HepG2 (cell line): ENCODE measurements around the gene RPS28. TPM values are rescaled to one million over a fixed set of nuclear protein-coding genes. Genes with fewer than 3 reads are reported as not detected.

ENCODE experiments used
- EP300 ChIP-seq, 3 experiments: sonication (generic) in 1 of 3; formaldehyde crosslinking in 1 of 3; IDR thresholded peaks; 2 replicates each; pipeline versions ENCODE4 v1.5.1 to v1.6.1; 2011 to 2020; ENCODE audit warnings: low read depth in 2 of 3, low read length in 2 of 3, borderline replicate concordance in 1 of 3, improper control_type of control experiment in 1 of 3, mild to moderate bottlenecking in 1 of 3, missing genetic modification reagents in 1 of 3, moderate library complexity in 1 of 3
- ETV6 ChIP-seq: sonication (generic); formaldehyde crosslinking; conservative IDR thresholded peaks from 2 replicates; pipeline ENCODE4 v1.4.0; 2020; ENCODE audit warnings: missing genetic modification reagents
- MEIS2 ChIP-seq: sonication (generic); formaldehyde crosslinking; IDR thresholded peaks from 2 replicates; pipeline ENCODE4 v1.9.0; 2021; ENCODE audit warnings: mild to moderate bottlenecking, missing genetic modification reagents
- MZF1 ChIP-seq: sonication (generic); formaldehyde crosslinking; IDR thresholded peaks from 2 replicates; pipeline ENCODE4 v1.8.1; 2023; ENCODE audit warnings: mild to moderate bottlenecking, missing genetic modification reagents, borderline replicate concordance
- NFYB ChIP-seq: sonication (generic); formaldehyde crosslinking; IDR thresholded peaks from 2 replicates; pipeline ENCODE4 v1.4.0; 2020; ENCODE audit warnings: missing genetic modification reagents
- ZBTB21 ChIP-seq: sonication (generic); formaldehyde crosslinking; IDR thresholded peaks from 2 replicates; pipeline ENCODE4 v1.4.0; 2020; ENCODE audit warnings: missing genetic modification reagents
- ZBTB7A ChIP-seq: sonication (generic); formaldehyde crosslinking; IDR thresholded peaks from 2 replicates; pipeline ENCODE4 v1.8.0; 2022; ENCODE audit warnings: mild to moderate bottlenecking, missing genetic modification reagents
- ZNF350 ChIP-seq: sonication (generic); formaldehyde crosslinking; IDR thresholded peaks from 2 replicates; pipeline ENCODE4 v1.4.0; 2020; ENCODE audit warnings: mild to moderate bottlenecking, low read depth, missing genetic modification reagents, borderline replicate concordance
- ZNF629 ChIP-seq: sonication (generic); formaldehyde crosslinking; conservative IDR thresholded peaks from 2 replicates; pipeline ENCODE4 v1.5.0; 2020; ENCODE audit warnings: missing genetic modification reagents
- polyA plus RNA-seq, 8 experiments: library from polyadenylated mRNA; depleted of rRNA in 3 of 8; stranded (reverse) in 7 of 8; unstranded in 1 of 8; fragments of >200 nt; fragmentation: Illumina TruSeq in 4 of 8; extraction: Trizol in 4 of 8; gene quantifications; 2 replicates each; pipeline versions ENCODE4 v1.2.1 to v1.2.3, GENCODE V29; 2011 to 2016; ENCODE audit warnings: low read depth in 4 of 8, missing spikeins in 1 of 8, mixed read lengths in 1 of 8; ENCODE audit not compliant: insufficient read depth in 1 of 8
- total RNA-seq, 5 experiments: library from RNA; depleted of rRNA; stranded (reverse); fragments of >200 nt; fragmentation: Illumina TruSeq; extraction: Trizol; gene quantifications; 2 replicates each; pipeline ENCODE4 v1.2.3, GENCODE V29; 2016; ENCODE audit warnings: low read depth in 1 of 5
- TF ChIP-seq, protein P1 (sequence below): sonication (generic); formaldehyde crosslinking; IDR thresholded peaks from 2 replicates; pipeline ENCODE4 v1.4.0; 2020; ENCODE audit warnings: missing genetic modification reagents, borderline replicate concordance
- TF ChIP-seq, protein P2 (sequence below): sonication (generic); formaldehyde crosslinking; IDR thresholded peaks from 2 replicates; pipeline ENCODE4 v1.5.1; 2020; ENCODE audit warnings: mild to moderate bottlenecking, missing genetic modification reagents, borderline replicate concordance

RPS28 gene
- total and polyA plus RNA-seq, 2 of the 13 experiments (the other 11 are each of a cell fraction or from before 2014, with no cell fraction given), result 281 to 545 TPM

DNA sequence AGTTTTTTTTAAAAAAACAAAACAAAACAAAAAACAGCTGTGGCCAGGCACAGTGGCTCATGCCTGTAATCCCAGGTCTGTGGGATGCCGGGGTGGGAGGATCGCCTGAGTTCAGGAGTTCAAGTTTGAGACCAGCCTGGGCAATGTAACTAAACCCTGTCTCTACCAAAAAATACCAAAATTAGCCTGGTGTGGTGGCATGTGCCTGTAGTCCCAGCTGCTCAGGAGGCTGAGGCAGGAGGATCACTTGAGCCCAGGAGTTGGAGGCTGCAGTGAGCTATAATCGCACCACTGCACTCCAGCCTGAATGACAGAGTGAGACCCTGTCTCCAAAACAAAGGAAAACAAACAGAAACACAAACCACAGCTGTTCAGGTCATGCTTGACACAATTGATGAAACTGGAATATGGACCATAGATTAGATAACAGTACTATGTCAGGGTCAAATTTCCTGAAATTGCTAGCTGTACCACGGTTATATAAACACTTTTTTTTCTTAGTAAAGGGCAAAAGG, 35.8 kb downstream of the RPS28 start (continued):
- TF ChIP-seq EP300 (IDR thresholded peaks at IDR 0.05; ENCODE audit: low read depth in 2 of 2, low read length in 2 of 2) (peak; percentile 93), EP300 (CRISPR knock-in tag; IDR thresholded peaks at IDR 0.05; ENCODE audit: borderline replicate concordance) (peak; percentile 90), MEIS2 (CRISPR knock-in tag) (peak; percentile 87), NFYB (CRISPR knock-in tag) (no peak), ZNF350 (CRISPR knock-in tag) (peak; percentile 60; the same call in 1 of the 2 replicates), ZNF629 (peak; percentile 46; the same call in 1 of the 2 replicates), ETV6 (CRISPR knock-in tag) (no peak), ZBTB21 (peak; percentile 40; the same call in 1 of the 2 replicates), ZBTB7A (CRISPR knock-in tag) (peak; percentile 66; the same call in 1 of the 2 replicates), MZF1 (no peak)
- TF ChIP-seq, protein P1, sequence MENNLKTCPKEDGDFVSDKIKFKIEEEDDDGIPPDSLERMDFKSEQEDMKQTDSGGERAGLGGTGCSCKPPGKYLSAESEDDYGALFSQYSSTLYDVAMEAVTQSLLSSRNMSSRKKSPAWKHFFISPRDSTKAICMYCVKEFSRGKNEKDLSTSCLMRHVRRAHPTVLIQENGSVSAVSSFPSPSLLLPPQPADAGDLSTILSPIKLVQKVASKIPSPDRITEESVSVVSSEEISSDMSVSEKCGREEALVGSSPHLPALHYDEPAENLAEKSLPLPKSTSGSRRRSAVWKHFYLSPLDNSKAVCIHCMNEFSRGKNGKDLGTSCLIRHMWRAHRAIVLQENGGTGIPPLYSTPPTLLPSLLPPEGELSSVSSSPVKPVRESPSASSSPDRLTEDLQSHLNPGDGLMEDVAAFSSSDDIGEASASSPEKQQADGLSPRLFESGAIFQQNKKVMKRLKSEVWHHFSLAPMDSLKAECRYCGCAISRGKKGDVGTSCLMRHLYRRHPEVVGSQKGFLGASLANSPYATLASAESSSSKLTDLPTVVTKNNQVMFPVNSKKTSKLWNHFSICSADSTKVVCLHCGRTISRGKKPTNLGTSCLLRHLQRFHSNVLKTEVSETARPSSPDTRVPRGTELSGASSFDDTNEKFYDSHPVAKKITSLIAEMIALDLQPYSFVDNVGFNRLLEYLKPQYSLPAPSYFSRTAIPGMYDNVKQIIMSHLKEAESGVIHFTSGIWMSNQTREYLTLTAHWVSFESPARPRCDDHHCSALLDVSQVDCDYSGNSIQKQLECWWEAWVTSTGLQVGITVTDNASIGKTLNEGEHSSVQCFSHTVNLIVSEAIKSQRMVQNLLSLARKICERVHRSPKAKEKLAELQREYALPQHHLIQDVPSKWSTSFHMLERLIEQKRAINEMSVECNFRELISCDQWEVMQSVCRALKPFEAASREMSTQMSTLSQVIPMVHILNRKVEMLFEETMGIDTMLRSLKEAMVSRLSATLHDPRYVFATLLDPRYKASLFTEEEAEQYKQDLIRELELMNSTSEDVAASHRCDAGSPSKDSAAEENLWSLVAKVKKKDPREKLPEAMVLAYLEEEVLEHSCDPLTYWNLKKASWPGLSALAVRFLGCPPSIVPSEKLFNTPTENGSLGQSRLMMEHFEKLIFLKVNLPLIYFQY (CRISPR knock-in tag), result 0 out of 2 replicates have a peak, but pooled peaks have one; percentile 70
- TF ChIP-seq, protein P2, sequence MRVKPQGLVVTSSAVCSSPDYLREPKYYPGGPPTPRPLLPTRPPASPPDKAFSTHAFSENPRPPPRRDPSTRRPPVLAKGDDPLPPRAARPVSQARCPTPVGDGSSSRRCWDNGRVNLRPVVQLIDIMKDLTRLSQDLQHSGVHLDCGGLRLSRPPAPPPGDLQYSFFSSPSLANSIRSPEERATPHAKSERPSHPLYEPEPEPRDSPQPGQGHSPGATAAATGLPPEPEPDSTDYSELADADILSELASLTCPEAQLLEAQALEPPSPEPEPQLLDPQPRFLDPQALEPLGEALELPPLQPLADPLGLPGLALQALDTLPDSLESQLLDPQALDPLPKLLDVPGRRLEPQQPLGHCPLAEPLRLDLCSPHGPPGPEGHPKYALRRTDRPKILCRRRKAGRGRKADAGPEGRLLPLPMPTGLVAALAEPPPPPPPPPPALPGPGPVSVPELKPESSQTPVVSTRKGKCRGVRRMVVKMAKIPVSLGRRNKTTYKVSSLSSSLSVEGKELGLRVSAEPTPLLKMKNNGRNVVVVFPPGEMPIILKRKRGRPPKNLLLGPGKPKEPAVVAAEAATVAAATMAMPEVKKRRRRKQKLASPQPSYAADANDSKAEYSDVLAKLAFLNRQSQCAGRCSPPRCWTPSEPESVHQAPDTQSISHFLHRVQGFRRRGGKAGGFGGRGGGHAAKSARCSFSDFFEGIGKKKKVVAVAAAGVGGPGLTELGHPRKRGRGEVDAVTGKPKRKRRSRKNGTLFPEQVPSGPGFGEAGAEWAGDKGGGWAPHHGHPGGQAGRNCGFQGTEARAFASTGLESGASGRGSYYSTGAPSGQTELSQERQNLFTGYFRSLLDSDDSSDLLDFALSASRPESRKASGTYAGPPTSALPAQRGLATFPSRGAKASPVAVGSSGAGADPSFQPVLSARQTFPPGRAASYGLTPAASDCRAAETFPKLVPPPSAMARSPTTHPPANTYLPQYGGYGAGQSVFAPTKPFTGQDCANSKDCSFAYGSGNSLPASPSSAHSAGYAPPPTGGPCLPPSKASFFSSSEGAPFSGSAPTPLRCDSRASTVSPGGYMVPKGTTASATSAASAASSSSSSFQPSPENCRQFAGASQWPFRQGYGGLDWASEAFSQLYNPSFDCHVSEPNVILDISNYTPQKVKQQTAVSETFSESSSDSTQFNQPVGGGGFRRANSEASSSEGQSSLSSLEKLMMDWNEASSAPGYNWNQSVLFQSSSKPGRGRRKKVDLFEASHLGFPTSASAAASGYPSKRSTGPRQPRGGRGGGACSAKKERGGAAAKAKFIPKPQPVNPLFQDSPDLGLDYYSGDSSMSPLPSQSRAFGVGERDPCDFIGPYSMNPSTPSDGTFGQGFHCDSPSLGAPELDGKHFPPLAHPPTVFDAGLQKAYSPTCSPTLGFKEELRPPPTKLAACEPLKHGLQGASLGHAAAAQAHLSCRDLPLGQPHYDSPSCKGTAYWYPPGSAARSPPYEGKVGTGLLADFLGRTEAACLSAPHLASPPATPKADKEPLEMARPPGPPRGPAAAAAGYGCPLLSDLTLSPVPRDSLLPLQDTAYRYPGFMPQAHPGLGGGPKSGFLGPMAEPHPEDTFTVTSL (CRISPR knock-in tag), result peak; percentile 86
